Thyroid gland (tissue), 4 donors: ENCODE measurements around the gene MAP1LC3B.

Experiments
- POLR2A ChIP-seq, 2 donors: fragments of 450-650 bp; IDR thresholded peaks; one replicate each; pipeline ENCODE4 v1.6.1; 2017; ENCODE audit warnings: antibody characterized with exemption in 2 of 2, mild to moderate bottlenecking in 2 of 2, moderate library complexity in 1 of 2
- TF ChIP-seq, protein P1 (sequence below), 6 experiments: fragments of 200-600 bp in 3 of 6; fragments of 450-650 bp in 3 of 6; sonication (generic) in 3 of 6; IDR thresholded peaks; one replicate each; pipeline ENCODE4 v1.5.1; 2016 to 2019; ENCODE audit warnings: antibody characterized with exemption in 6 of 6, mild to moderate bottlenecking in 2 of 6, inconsistent platforms in 1 of 6, moderate library complexity in 1 of 6

GRCh38 chr16:87348616-87349157 is 43.4 kb upstream of the MAP1LC3B start:
- no peak for TF ChIP-seq POLR2A (IDR thresholded peaks at IDR 0.05)
- TF ChIP-seq, protein P1, sequence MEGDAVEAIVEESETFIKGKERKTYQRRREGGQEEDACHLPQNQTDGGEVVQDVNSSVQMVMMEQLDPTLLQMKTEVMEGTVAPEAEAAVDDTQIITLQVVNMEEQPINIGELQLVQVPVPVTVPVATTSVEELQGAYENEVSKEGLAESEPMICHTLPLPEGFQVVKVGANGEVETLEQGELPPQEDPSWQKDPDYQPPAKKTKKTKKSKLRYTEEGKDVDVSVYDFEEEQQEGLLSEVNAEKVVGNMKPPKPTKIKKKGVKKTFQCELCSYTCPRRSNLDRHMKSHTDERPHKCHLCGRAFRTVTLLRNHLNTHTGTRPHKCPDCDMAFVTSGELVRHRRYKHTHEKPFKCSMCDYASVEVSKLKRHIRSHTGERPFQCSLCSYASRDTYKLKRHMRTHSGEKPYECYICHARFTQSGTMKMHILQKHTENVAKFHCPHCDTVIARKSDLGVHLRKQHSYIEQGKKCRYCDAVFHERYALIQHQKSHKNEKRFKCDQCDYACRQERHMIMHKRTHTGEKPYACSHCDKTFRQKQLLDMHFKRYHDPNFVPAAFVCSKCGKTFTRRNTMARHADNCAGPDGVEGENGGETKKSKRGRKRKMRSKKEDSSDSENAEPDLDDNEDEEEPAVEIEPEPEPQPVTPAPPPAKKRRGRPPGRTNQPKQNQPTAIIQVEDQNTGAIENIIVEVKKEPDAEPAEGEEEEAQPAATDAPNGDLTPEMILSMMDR (IDR thresholded peaks at IDR 0.05) = no peak
